Ishikawa (cell line): ENCODE measurements around the gene ACP7.

ENCODE experiments used
- CEBPB ChIP-seq: IDR thresholded peaks from 2 replicates; pipeline ENCODE4 v1.6.1; 2012
- EP300 ChIP-seq: IDR thresholded peaks from 2 replicates; pipeline ENCODE4 v1.6.1; 2012; ENCODE audit warnings: borderline replicate concordance

- no peak for TF ChIP-seq EP300
- TF ChIP-seq CEBPB: no peak
Measured at GRCh38 chr19:39160523-39160861, 76.3 kb downstream of the ACP7 start.
